GM21825 (cell line): ENCODE measurements around the gene DNAH12.

Source experiments
- ATAC-seq: cut with Tn5 transposase; IDR thresholded peaks from one replicate; pipeline ENCODE4 v1.9.1; 2021; ENCODE audit warnings: mild to moderate bottlenecking, moderate library complexity; ENCODE audit not compliant: unreplicated experiment

DNAH12 gene, protein sequence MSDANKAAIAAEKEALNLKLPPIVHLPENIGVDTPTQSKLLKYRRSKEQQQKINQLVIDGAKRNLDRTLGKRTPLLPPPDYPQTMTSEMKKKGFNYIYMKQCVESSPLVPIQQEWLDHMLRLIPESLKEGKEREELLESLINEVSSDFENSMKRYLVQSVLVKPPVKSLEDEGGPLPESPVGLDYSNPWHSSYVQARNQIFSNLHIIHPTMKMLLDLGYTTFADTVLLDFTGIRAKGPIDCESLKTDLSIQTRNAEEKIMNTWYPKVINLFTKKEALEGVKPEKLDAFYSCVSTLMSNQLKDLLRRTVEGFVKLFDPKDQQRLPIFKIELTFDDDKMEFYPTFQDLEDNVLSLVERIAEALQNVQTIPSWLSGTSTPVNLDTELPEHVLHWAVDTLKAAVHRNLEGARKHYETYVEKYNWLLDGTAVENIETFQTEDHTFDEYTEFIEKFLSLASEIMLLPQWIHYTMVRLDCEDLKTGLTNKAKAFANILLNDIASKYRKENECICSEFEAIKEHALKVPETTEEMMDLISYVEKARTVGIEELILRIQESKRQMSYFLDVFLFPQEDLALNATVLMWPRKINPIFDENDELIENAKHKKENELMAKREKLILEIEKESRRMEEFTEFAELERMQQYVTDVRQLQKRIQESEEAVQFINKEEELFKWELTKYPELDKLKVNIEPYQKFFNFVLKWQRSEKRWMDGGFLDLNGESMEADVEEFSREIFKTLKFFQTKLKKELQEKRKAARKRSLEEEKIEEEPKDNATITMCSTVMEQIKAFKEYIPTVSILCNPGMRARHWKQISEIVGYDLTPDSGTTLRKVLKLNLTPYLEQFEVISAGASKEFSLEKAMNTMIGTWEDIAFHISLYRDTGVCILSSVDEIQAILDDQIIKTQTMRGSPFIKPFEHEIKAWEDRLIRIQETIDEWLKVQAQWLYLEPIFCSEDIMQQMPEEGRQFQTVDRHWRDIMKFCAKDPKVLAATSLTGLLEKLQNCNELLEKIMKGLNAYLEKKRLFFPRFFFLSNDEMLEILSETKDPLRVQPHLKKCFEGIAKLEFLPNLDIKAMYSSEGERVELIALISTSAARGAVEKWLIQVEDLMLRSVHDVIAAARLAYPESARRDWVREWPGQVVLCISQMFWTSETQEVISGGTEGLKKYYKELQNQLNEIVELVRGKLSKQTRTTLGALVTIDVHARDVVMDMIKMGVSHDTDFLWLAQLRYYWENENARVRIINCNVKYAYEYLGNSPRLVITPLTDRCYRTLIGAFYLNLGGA (N-terminal part only)

DNA sequence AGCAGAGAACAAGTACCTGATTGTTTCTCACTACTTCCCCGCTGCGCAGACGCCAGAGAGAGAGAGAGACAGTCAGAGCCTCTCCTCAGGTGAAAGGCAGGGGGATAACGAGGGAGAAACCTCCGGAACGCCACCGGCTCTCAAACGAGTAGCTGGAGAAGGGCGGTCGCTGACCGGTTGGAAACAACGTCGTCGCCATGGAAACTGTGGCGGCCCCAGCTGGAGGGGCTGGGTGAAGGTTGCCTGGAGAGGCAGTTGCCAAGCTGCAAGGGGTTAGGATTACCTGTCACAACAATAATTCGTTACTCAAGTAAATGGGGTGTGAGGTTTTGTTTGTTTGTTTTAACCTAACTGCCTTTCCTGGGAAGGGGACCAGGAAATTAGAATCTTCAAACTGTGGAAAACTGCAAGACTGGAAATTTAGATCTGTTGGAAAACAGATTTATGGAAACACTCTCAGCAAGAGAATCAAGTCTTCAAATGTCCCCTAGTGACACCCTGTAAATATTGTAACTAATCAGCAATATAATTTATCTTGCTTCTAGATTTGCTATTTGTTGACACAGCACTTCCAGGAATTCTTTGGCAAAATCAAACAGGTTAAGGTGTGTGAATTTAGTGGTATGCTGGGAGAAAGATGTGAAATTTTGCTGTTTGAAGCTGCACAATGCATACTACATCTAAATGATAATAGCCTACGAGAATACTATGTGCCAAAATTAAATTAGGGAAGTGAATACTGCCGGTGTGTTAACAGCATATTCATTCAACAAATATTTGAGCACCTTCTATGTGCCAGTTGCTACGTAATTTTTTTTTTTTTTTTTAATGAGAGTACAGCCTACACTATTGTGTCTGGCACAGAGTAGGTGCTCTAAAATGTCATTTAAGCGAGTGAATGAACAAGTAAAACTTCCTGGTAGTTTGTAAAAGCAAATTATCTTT lies at the start of gene DNAH12:
Gene DNAH12 (minus strand): TSS at position 164 of the 945 bp plus-strand sequence. CDS start 1,474 bp downstream, outside the sequence.
- ATAC-seq = no peak

GRCh38 chr3:57592306-57592705 lies 48.2 kb upstream of the DNAH12 start:
- no peak for ATAC-seq

DNA sequence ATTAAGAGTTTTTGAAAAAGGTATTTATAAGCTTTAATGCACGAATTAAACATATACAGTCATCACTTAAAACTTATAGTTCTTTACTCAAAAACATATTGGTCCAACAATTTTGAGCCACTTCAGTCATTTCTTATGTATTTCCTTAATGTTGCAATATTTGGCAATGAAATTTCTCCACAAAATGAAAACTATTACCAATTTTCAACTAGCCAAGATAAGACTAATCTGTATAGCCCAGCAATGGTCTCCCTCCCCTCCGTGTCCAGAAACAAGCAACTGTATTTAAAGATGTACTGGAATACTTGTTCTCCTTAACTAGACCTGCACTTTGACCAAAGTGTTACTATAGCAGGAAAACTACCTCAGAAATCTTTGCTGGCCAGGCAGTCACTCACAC lies 43.8 kb upstream of the DNAH12 start:
- ATAC-seq = no peak

GRCh38 chr3:57586778-57587177 lies 42.6 kb upstream of the DNAH12 start:
- no peak for ATAC-seq

- ATAC-seq = no peak
Observed at GRCh38 chr3:57583544-57583943, 39.4 kb upstream of the DNAH12 start.

- no peak for ATAC-seq
Observed at GRCh38 chr3:57582474-57583168, 38.5 kb upstream of the DNAH12 start.

GRCh38 chr3:57577801-57578200 lies 33.7 kb upstream of the DNAH12 start:
- no peak for ATAC-seq

DNA sequence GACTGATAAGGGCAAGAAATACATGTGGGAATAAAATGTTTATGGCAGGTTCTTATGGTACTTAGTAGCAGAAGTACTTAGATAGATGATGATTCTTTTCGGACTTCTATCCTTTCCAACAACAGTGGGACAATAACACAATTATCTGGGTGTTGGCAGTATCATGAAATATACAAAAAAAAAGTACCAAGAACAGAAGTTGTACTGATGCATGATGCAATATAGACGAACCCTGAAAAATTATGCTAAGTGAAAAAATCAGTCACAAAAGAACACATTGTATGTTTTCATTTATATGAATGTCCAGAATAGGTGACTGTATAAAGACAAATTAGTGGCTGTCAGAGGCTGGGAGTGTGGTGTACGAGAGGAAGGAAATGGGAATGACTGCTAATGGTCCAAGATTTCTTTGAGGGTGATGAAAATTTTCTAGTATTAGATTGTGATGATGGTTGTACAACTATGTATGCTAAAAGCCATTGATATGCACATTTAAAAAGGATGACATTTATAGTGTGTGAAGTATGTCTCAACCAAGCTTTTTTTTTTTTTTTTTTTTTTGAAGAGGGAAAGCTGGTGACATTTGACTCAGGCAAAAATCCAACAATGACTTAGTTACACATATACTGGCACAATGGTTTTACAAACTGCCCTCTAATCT lies 32.0 kb upstream of the DNAH12 start:
- no peak for ATAC-seq

GRCh38 chr3:57572096-57572495 lies 28.0 kb upstream of the DNAH12 start:
- ATAC-seq = no peak

GRCh38 chr3:57570878-57571277 lies 26.7 kb upstream of the DNAH12 start:
- ATAC-seq = no peak

DNA sequence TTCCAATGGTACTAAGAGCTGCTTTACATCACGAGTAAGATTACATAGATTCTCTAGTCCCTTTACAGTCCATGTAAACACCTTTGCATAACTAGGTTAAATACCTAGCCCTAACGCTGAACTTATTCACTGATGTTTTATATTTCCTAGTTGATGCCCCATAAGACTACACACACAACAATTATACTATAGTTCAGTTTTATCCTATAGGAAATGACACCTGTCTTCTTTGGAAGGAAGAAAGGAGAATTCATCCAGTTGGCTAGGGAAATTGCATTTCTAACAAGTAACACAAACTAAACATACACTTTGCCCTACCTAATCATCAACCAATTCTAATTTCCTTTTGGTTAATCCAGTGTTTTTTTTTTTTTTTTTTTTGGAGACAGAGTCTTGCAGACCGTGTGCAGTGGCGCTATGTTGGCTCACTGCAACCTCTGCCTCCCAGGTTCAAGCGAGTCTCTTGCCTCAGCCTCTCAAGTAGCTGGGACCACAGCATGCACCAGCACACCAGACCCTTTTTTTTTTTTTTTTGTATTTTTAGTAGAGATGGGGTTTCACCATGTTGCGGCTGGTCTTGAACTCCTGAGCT lies 25.8 kb upstream of the DNAH12 start:
- ATAC-seq = no peak

GRCh38 chr3:57559526-57559925 lies 15.4 kb upstream of the DNAH12 start:
- ATAC-seq = no peak

GRCh38 chr3:57557085-57557537 lies 13.0 kb upstream of the DNAH12 start:
- ATAC-seq = no peak

DNA sequence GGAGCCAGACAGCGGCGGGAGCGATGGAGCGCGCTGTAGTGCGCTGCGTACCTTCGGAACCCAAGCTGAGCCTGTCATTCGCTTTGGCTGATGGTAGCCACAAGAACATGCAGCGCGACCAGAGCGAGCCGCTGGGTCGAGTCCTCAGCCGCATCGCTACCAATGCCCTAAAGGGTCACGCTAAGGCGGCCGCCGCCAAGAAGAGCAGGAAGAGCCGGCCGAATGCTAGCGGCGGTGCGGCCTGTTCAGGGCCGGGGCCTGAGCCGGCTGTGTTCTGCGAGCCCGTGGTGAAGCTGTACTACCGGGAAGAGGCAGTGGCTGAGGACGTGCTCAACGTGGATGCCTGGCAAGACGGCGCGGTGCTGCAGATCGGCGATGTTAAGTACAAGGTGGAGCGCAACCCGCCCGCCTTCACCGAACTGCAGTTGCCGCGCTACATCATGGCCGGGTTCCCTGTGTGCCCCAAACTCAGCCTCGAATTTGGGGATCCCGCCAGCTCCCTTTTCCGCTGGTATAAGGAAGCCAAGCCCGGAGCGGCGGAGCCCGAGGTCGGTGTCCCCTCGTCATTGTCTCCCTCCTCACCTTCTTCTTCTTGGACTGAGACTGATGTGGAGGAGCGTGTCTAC lies 12.4 kb upstream of the DNAH12 start:
- ATAC-seq = peak; percentile 33

DNA sequence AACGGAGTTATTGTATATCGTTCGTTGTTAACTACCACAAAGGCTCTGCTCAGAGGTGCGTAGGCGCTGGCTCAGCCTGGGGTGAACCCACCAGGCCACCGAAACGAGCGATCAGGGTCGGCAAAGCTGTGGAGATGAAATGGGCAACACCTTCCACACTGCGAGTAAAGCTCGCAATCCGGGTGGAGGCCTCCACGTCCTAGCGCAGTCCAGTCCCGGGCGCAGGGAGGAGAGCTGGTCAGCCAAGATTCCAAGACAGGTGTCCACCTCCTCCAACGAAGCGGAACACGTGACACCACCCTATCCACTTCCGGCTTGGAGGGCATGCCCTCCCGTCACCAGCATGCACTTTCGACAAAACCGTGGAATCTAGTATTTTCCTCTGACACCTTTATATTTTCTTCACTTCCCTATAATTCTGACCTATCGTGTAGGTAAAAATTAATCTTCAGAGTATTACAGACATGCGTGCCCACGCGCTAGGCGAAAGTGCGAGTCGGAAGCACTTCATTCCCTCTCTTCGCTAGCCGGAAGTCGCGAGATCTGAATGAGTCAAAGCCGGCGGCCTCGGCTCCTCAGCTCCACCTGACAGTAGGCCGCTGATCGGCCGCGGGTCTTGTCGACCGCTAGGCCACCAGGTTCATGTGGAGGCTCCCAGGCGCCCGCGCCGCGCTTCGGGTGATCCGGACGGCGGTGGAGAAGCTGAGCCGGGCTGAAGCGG lies 11.8 kb upstream of the DNAH12 start, which contains the start of gene PDE12:
Gene PDE12 (plus strand): TSS at position 537 of the 721 bp plus-strand sequence. CDS start 106 bp downstream, at position 643.
- peak; percentile 79 for ATAC-seq

DNA sequence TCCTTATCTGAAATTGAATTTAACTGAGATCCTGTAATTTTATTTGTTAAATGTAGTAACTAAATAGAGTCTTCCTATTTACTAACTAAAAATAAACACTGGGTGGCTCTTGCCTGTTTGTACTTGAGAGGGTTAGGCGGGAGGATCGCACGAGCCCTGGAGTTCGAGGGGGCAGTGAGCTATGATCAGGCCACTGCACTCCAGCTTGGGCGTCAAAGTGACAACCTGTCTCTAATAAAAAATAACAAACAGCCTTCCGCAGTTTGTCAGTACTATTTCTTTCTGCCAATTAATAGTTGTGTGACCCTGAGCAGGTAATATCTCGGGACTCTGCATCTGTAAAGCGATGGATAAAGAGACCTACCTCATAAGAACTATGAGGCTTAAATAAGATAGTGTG lies 11.2 kb upstream of the DNAH12 start:
- ATAC-seq = no peak

- ATAC-seq = no peak
Observed at GRCh38 chr3:57546616-57547015, 2.5 kb upstream of the DNAH12 start.
